Measurements from ENCODE around the gene ZNF415.
"Not testable (repeated sequence)": the region's sequence is repeated elsewhere in the genome, so short reads cannot be mapped to it uniquely, and the experiment has no call there.

Gene ZNF415

DNA sequence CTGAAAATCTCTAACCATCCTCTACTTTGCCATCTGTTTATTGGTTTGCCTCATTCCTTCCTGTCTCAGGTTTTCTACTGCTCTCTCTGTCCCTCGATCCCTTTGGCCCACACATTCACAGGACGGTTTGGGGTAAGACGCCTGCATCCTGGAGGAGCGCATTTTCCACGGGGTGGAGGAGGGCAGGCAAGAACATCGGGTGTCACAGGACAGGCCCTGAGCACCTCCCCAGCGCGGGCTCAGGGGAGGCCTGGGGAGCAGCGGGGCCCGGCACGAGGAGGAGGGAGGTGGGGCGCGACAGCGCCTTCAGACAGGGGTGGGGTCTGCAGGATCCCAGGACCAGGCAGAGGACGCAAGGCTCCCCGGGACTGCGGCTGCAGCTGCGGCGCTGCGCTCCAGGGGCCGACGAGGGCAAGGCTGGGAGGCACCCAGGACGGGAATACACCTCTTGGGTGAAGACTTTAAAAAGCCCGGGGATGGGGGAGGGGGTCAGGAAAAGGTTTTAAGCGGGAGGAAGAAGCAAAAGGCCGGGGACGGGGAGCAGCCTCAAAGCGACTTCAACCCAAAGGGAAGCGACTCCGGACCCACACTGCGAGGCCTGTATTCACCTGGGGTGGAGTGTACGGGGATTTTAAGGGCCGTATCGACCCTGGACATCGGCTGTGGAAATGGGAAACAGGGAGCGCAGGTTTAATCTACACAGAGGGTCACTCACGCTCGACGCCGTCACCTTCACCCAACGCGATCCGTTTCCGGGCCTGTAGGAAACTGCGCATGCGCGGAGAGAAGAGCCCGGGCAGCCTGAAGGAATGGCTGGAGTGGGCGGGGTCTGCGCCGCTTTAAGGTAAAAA is at the start of gene ZNF415:
TSS of gene ZNF415 (minus strand) at position 770 of the 851 bp plus-strand sequence. CDS start 10,234 bp downstream, outside the sequence.
- peak in 1 of 2 donors; percentile 2 for DNase-seq (ENCODE audit: low read depth in 2 of 2)

DNA sequence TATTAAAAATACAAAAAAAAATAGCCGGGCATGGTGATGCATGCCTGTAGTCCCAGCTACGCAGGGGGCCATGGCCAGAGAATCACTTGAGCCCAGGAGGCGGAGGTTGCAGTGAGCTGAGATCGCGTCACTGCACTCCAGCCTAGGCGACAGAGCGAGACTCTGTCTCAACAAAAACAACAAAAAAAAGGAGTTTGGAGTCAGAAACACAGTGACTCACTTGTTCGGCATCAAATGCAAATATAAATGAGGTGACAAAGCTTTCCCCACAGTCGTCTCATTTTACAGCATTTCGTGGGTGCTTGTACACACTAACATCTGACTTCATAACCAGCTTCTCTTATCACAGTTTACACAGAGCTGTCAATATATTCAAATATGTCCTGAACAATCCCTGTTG is 49.5 kb upstream of the ZNF415 start:
- DNase-seq (ENCODE audit: low read depth in 2 of 2), result no peak

DNA sequence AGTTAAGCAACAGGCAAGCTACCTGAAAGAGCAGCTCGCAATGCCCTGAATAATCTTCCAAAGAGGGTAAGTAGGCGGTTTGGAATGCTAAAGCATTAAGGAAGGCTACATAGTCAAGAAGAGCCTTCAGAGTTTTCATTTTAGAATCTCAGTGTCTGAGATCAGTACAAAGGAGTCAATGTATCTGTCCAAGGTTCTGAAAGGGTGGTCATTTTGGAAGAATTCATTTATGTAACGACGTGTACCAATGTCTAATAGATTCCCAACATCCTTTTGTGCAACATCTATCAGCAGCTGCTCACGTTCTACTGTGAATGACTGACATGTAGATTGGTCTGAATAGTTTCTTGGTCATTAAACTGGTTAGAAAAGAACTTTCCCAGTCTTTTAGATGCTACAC is 45.3 kb upstream of the ZNF415 start:
- DNase-seq (ENCODE audit: low read depth in 2 of 2), result no peak

DNA sequence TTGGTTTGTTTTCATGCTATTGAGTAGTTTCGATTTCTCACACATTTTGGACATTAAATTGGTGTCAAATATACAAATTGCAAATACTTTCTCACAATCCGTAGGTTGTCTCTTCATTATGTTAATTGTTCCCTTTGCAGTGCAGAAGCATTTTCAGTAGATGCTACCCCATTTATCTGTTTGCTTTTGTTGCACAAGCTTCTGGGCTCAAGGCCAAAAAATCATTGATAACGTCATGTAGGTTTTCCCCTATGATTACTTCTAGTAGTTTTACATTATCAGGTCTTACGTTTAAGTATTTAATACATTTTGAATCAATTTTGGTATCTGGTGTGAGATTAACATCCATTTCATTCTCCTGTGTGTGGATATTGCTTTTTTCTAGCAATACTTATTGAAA is 40.2 kb upstream of the ZNF415 start:
- no peak for DNase-seq (ENCODE audit: low read depth in 2 of 2)

DNA sequence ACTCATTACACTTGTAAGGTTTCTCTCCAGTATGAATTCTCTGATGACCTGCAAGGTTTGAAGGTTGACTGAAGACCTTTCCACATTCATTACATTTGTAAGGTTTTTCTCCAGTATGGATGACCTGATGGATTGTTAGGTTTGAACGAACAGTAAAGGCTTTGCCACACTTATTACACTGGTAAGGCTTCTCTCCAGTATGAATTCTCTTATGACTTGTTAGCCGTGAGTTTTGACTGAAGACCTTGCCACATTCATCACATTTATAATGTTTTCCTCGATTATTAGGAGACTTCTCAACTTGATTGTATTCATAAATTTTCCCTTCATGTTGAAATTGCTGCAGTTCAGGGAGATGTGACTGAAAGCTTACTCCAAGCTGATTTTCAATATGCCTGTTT is 33.0 kb upstream of the ZNF415 start:
- DNase-seq (ENCODE audit: low read depth in 2 of 2), result no peak

DNA sequence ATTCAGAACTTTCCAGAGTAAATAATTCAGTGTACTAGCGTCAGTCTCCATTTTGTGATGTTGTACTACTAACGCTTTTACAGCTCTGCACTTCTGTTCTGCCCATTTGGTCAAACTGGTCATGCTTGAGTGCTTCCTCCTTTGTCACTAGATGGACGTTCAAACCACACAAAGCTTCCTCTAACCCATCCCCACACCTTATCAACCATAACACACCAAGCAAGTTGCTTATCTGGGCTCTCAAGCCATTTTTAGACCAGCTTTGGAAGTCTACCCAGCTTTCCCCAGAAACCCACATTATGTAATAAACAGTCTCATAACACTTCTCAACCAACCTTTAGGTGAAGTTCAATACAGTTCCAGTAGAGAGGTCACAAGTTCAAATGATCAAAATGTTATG is 28.4 kb upstream of the ZNF415 start:
- DNase-seq (ENCODE audit: low read depth in 2 of 2), result no peak

DNA sequence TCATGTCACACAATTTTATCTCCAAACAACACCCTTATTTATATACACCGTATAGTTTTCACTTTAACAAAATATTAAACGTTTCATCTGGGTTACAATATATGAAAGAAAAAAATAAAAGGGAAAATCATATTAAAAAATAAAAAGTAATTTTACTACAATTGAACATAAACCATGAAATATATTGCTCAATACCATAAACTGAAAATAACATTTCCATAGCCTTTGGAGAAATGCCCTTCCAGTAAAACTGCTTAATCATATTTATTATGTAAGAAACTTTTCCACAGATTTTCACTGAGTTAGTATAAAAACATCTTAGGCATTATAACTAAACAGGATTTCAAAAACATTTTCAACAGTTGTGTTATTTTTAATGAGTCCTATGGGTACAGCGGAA is 27.6 kb upstream of the ZNF415 start:
- no peak for DNase-seq (ENCODE audit: low read depth in 2 of 2)

DNA sequence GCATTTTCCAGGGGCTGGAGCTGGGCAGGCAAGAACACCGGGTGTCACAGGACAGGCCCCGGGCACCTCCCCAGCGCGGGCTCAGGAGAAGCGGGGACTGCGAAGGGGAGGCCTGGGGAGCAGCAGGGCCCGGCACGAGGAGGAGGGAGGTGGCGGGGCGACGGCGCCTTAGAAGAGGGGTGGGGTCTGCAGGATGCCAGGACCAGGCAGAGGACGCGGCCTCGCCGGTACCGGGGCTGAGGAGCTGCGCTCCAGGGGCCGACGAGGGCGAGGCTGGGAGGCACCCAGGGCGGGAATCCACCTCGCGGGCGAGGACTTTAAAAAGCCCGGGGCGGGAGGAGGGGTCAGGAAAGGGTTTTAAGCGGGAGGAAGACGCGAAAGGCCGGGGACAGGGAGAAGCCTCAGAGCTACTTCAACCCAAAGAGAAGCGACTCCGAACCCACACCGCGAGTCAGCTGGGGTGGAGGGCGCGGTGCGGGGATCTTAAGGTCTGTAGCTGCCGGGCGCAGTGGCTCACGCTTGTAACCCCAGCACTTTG is 25.5 kb upstream of the ZNF415 start:
- DNase-seq (ENCODE audit: low read depth in 2 of 2), result no peak

DNA sequence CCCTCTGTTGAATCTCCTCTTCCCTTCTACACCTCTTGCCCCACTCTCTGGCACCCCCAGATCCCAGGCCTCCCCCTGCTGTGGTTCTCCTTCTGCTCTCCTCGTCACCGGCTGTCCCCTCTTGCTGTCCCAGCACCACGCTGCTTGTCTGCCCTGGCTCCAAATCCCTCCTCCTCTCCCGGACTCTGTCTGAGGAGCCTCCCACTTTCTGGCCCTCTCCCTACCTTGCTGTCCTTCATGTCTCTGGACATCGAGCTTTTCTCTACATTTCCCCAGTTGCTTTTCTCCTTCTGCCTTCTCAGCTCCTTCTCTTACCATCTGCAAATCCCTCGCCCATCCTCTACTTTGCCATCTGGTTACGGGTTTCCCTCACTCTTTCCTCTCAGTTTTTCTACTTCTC is 24.9 kb upstream of the ZNF415 start:
- no peak for DNase-seq (ENCODE audit: low read depth in 2 of 2)

DNA sequence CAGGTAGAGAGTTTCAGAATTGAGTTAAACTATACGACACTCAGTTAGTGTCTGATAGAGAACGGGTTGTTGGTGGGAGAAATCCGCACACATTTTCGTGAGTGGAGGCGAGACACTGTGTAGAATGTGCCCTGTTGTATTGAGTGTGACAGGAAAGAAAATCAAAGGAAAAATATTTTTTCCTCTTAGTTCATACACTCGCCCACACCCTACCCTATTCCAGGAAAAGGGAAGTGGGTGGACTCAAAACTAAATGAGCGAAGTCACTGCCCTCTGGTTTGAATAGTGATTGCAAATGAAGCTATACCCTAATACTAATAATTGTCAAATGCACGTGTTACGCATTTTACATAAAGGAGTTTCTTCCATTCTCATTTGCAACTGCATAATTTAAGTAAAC is 24.1 kb upstream of the ZNF415 start:
- DNase-seq (ENCODE audit: low read depth in 2 of 2), result no peak

DNA sequence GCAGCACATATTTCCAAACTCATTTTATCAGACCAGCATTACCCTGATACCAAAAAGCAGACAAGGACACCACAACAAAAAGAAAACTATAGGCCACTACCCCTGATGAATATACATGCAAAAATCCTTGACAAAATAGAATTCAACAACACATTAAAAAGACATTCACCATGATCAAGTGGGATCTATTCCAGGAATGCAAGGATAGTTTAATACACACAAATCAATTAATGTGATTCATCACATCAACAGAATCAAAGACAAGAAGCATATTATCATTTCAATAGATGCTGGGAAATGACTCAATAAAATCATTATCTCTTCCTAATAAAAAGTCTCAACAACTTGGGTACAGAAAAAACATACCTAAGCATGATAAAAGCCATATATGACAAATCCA is 14.9 kb upstream of the ZNF415 start:
- DNase-seq (ENCODE audit: low read depth in 2 of 2), result no peak

DNA sequence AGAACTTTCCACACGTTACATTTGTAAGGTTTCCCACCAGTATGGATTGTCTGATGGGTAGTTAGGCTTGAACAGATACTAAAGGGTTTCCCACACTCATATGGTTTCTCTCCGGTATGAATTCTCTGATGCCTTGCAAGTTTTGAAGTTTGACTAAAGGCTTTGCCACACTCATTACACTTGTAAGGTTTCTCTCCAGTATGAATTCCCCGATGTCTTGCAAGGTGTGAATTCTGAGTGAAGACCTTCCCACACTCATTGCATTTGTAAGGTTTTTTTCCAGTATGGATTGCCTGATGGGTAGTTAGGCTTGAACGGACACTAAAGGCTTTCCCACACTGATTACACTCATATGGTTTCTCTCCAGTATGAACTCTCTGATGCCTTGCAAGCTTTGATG is 7.6 kb upstream of the ZNF415 start:
- no peak for DNase-seq (ENCODE audit: low read depth in 2 of 2)

DNA sequence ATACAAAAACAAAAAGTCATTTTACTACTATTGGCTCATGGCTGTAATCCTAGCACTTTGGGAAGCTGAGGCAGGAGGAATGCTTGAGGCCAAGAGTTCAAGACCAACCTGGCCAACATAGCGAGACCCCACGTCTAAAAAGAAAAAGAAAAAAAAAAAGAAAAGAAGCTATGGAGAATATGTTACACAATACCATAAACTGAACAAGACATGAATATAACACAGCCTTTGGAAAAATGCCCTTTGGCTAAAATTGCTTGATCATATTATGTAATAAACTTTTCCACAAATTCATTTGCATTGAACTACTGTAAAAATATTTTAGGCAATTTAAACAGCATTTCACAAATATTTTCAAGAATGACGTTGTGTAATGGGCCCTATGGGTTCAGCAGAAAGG is 3.7 kb upstream of the ZNF415 start:
- no peak for DNase-seq (ENCODE audit: low read depth in 2 of 2)

DNA sequence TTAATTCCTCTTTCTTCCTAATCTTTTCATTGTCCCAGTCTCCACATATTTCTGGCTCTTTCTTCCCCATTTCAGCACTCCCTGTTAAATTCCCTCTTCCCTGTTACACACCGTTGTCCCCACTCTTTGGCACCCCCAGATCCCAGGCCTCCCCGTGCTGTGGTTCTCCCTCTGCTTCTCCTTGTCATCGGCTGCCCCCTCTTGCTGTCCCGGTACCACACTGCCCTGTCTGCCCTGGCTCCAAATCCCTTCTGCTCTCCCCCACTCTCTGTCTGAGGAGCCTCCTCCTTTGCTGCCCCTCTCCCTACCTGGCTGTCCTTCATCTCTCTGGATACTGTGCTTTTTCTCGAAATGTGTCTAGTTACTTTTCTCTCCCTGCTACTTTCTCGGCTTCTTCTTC is 983 bp downstream of the ZNF415 start:
- no peak for DNase-seq (ENCODE audit: low read depth in 2 of 2)

DNA sequence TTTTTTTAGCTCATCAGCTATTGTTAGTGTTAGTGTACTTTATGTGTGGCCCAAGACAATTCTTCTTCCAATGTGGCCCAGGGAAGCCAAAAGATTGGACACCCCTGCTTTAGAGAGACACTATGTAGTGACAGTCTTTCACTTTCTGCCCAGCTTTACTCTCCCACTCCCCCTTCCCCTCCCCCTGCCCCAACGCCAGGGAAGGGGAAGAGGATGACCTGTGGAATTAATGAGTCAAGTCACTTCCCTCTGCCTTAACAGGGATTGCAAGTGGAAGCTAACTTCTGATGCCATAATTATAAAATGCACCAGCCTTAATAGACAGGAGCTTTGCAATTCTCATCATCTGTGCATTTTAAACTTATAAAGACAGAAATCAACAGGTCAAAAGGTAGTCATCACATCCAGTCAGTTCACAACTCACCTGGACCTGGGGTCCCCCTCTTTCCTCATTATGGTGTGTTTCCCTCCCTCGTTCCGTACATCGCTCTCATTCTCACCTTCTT is 1.6 kb downstream of the ZNF415 start:
- DNase-seq (ENCODE audit: low read depth in 2 of 2), result no peak

DNA sequence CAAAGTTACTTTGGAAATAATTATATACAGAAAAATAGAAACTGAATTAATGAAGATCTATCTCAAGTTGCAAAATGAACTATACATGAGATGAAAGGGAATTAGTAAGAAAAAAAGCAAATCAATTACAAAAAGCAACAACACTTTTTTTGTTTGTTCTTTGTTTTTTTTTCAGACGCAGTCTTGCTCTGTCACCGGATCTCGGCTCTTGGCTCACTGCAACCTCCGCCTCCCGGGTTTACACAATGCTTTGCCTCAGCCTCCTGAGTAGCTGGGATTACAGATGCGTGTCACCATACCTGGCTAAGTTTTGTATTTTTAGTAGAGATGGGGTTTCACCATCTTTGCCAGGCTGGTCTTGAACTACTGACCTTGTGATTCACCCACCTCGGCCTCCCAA is 2.2 kb downstream of the ZNF415 start:
- no peak for DNase-seq (ENCODE audit: low read depth in 2 of 2)

DNA sequence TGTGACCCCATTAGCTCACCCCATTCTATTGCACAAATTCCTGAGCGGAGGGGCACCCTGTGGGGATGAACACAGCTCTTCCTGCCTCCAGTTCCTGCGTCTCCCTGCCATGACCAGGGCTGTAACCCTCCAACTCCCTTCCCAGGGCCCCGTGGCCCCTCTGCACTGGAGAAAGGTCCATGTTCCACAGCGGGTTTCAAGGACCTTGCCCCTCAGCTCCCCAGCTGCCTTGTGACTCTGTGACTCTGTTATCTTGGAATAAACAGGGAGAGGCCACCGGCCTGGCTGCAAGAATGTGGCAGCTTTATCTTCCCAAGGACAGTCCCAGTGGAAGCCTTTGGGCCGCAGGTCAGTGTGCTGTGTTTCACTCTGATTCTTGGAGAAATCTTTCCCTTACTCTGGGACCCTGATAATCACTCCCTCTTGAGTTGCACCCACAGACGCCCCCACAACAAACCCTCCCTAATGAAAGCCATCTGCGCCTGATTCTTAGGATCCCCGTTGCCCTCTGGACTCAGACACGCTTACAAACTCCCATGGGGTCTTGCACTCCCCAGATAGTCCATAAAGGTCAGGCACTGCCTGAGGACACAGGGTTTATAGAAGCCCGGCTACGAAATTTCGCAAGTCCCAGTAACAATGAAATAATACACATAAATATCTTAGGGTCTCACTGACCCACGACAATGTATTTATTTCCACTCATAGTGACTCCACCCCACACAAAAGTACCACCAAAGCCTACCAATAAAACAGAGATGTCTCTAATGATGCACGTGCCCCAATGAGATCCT is 5.8 kb downstream of the ZNF415 start:
- not testable (repeated sequence) for DNase-seq (ENCODE audit: low read depth in 2 of 2)

DNA sequence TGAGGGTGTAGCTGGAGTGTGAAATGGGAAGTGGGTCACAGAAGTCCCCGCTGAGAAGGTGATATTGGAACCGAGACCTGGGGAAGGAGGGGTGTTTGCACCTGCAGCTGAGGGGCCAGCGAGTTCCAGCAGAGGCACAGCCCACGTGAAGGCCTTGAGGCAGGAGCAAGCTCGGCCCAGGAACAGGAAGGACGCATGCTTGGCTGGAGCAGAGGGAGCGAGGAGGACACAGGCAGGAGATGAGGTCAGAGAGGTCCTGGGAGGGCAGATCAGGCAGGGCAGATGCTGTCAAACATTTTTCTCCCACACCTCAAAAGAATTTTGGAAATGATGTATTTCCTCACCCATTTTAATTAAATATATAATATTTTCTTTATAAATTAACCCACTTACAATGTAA is 9.3 kb downstream of the ZNF415 start:
- no peak for DNase-seq (ENCODE audit: low read depth in 2 of 2)

DNA sequence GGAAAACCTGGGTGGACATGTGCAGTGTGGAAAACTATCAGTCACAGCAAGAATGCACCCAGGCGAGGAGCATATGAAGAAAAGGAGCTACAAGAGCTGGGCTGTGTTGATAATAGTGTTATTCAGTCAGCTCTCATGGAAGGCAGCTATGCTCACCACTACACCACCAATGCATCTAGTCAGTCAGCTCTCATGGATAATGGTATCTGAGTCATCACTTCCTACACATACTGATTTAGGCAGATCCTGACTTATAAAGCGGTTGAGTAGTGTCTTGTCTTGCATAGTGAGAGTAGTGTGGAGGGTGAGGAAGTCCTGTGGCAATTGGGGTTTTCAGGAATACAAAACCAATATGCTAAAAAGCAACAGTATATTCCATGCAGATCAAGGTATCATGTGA is 20.4 kb downstream of the ZNF415 start:
- DNase-seq (ENCODE audit: low read depth in 2 of 2), result no peak

DNA sequence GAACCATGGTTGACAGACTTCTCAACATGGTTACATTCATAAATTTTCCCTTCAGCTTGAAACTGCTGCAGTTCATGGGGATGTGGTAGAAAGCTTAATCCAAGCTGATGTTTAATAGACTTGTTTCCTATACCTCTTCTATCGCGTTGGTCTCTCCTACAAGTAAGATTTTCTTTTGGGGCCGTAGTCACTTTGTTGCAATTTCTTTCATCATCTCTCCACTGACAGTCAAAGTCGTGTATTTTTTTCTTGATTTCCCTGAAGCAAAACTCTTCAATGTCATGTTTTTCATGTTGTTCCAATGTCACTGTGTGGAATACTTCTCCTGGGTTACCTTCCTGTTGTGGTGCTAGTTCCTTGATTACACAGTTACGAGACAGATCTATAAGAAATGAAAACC is 23.2 kb downstream of the ZNF415 start:
- DNase-seq (ENCODE audit: low read depth in 2 of 2), result no peak

DNA sequence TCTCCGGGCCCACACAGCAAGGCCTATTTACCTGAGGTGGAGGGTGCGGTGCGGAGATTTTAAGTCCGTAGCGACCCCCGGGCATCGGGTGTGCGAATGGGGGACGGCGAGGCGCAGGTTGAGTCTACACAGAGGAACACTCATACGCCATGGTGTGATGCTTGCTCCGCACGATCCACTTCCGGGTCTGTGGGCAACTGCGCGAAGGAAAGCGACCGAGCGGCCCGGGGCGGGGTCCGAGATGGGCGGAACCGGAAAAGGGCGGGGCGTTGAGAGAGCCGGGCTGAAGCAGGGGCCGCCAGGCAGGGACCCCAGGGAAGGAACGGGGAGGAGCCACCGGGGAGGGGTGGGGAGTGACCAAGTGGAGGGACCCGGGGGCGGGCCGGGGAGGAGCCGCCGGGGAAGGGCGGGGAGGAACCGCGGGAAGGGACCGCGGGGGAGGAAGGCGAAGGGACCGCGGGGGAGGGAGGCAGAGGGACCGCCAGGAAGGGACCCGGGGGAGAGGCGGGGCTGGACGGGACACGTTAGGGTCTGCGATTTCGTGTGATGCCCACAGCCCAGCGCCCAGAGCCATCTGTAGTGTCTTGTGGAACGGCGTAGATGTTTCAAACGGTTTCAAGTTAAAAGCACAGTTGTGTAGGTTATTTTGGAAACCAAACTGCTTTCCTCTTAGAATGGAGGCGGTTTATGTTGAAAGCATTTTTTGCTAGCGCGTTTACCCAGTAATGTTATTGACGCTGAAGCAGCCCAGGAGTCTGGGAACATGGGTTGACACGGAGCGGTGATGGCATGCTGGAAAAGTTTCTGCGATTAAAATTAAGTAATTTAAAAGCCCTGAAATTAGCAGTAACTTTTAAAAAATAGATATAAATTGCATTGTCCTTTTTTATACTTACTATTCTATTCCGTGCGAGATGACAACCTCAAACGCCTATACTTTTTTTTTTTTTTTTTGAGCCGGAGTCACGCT is 29.2 kb downstream of the ZNF415 start, which contains the start of gene ZNF160:
TSS of gene ZNF160 (minus strand) at position 189 of the 970 bp plus-strand sequence. CDS start 17,146 bp downstream, outside the sequence.
- peak; percentile 97 to 99 for DNase-seq (ENCODE audit: low read depth in 2 of 2)
